Adipocyte (in vitro differentiated cells): Measurements from ENCODE around the gene ATP8A1.
A peak's percentile ranks its signal among the peaks of the same experiment; 100 is the strongest.

Experiments used
- DNase-seq: peaks from one replicate; pipeline ENCODE4 v3.0.0-alpha.2; 2015; ENCODE audit warnings: low read depth
- H3K27me3 ChIP-seq: replicated peaks from 2 replicates; pipeline ENCODE4 v1.7.0; 2013; ENCODE audit warnings: mild to moderate bottlenecking, low read length, moderate library complexity; ENCODE audit not compliant: control insufficient read depth, insufficient read depth
- H3K36me3 ChIP-seq: 2 replicates; pipeline ENCODE4 v1.7.0; 2013; ENCODE audit warnings: low read length, mild to moderate bottlenecking, moderate library complexity; ENCODE audit not compliant: control insufficient read depth, insufficient read depth, severe bottlenecking
- H3K4me1 ChIP-seq: 2 replicates; pipeline ENCODE4 v1.7.0; 2013; ENCODE audit warnings: mild to moderate bottlenecking, low read length, moderate library complexity; ENCODE audit not compliant: control insufficient read depth, insufficient read depth
- H3K4me3 ChIP-seq: 2 replicates; pipeline ENCODE4 v1.7.0; 2013; ENCODE audit warnings: mild to moderate bottlenecking, low read length, moderate library complexity
- H3K9ac ChIP-seq: 2 replicates; pipeline ENCODE4 v1.7.0; 2013; ENCODE audit warnings: mild to moderate bottlenecking, low read length, moderate library complexity
- H3K9me3 ChIP-seq: 2 replicates; pipeline ENCODE4 v1.7.0; 2013; ENCODE audit warnings: mild to moderate bottlenecking, low read length, moderate library complexity; ENCODE audit not compliant: control insufficient read depth

The ATP8A1 gene

GRCh38 chr4:42594888-42595287 lies 62.0 kb downstream of the ATP8A1 start:
- Histone ChIP-seq H3K27me3 (no peaks in the 10 kb centered on the region), H3K36me3 (no peaks in the 10 kb centered on the region), H3K9me3 (no peaks in the 10 kb centered on the region), H3K4me3 (no peak overlapping the region), H3K9ac (no peak overlapping the region), H3K4me1 (no peaks in the 10 kb centered on the region)
- no peak for DNase-seq

- no peak for DNase-seq
- no peaks in the 10 kb centered on the region for H3K9me3 ChIP-seq
- H3K4me1 ChIP-seq, result no peaks in the 10 kb centered on the region
- H3K4me3 ChIP-seq, result no peak overlapping the region
- no peak overlapping the region for H3K9ac ChIP-seq
- H3K27me3 ChIP-seq, result no peaks in the 10 kb centered on the region
- no peaks in the 10 kb centered on the region for H3K36me3 ChIP-seq
These were observed 68.0 kb downstream of the ATP8A1 start for GRCh38 chr4:42588909-42589308.

GRCh38 chr4:42586775-42587174 lies 70.1 kb downstream of the ATP8A1 start:
- DNase-seq, result no peak
- H3K27me3 ChIP-seq, result no peaks in the 10 kb centered on the region
- H3K4me3 ChIP-seq, result no peak overlapping the region
- no peaks in the 10 kb centered on the region for H3K9me3 ChIP-seq
- no peaks in the 10 kb centered on the region for H3K36me3 ChIP-seq
- H3K9ac ChIP-seq, result no peak overlapping the region
- no peaks in the 10 kb centered on the region for H3K4me1 ChIP-seq

- H3K4me3 ChIP-seq, result no peak overlapping the region
- no peaks in the 10 kb centered on the region for H3K36me3 ChIP-seq
- peaks cover 2% of the 10 kb centered on the region for H3K4me1 ChIP-seq
- H3K9me3 ChIP-seq, result no peaks in the 10 kb centered on the region
- no peaks in the 10 kb centered on the region for H3K27me3 ChIP-seq
- no peak for DNase-seq
- no peak overlapping the region for H3K9ac ChIP-seq
These were observed 77.0 kb downstream of the ATP8A1 start for GRCh38 chr4:42579903-42580302.

DNA sequence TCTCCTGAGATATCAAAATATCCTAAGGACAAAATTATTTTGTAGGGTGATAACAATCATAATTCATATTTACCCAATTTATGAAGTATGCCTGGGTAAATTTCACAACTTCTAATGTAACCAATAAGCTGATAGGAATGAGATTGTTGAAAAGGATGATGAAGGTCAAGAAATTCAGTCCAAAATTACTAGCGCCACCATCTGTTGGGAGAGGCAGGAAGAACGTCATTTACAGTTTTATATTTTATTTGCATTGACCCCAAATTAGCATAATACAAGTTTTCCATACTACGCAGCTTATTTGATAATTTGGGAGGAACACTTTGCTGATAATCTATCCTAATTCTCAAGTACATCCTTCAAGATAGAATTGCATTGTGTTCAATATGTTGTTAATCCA lies 78.7 kb downstream of the ATP8A1 start:
- Histone ChIP-seq H3K4me1 (peaks cover 7% of the 10 kb centered on the region), H3K36me3 (no peaks in the 10 kb centered on the region), H3K27me3 (no peaks in the 10 kb centered on the region), H3K9ac (no peak overlapping the region), H3K4me3 (no peak overlapping the region), H3K9me3 (no peaks in the 10 kb centered on the region)
- no peak for DNase-seq

GRCh38 chr4:42574870-42575430 lies 82.0 kb downstream of the ATP8A1 start:
- no peaks in the 10 kb centered on the region for H3K36me3 ChIP-seq
- no peak overlapping the region for H3K4me3 ChIP-seq
- DNase-seq, result peak; percentile 2
- H3K9ac ChIP-seq, result no peak overlapping the region
- H3K27me3 ChIP-seq, result no peaks in the 10 kb centered on the region
- peaks cover 13% of the 10 kb centered on the region for H3K4me1 ChIP-seq
- no peaks in the 10 kb centered on the region for H3K9me3 ChIP-seq

- no peaks in the 10 kb centered on the region for H3K9me3 ChIP-seq
- DNase-seq, result no peak
- no peak overlapping the region for H3K4me3 ChIP-seq
- H3K4me1 ChIP-seq, result peaks cover 15% of the 10 kb centered on the region
- H3K36me3 ChIP-seq, result no peaks in the 10 kb centered on the region
- no peaks in the 10 kb centered on the region for H3K27me3 ChIP-seq
- H3K9ac ChIP-seq, result no peak overlapping the region
These were observed 83.7 kb downstream of the ATP8A1 start for GRCh38 chr4:42573249-42573648.

DNA sequence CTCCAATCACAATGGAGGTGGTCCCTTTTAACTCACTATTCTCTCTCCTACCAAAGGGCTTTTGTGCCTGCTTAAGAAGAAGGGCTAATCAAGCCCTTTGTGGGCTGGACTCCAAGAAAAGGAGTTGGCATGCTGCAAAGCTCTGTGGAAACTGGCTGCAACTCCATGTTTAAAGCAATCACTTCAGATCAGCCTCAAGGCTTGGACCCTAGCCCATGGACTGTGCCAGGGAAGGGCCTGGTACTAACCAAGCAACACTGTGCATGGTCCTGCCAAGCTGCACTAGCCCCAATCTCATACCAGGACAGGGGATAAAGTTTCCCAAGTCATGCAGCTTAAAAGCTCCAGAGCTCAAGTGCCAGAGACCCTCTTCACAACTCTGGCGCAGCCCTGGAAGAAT lies 86.7 kb downstream of the ATP8A1 start:
- DNase-seq, result no peak
- Histone ChIP-seq H3K36me3 (no peaks in the 10 kb centered on the region), H3K9ac (no peak overlapping the region), H3K9me3 (no peaks in the 10 kb centered on the region), H3K27me3 (no peaks in the 10 kb centered on the region), H3K4me3 (no peak overlapping the region), H3K4me1 (peaks cover 14% of the 10 kb centered on the region)

GRCh38 chr4:42568610-42569207 lies 88.2 kb downstream of the ATP8A1 start:
- H3K4me1 ChIP-seq, result peaks cover 8% of the 10 kb centered on the region
- H3K27me3 ChIP-seq, result no peaks in the 10 kb centered on the region
- H3K9ac ChIP-seq, result no peak overlapping the region
- peak; percentile 77 for DNase-seq
- no peak overlapping the region for H3K4me3 ChIP-seq
- no peaks in the 10 kb centered on the region for H3K9me3 ChIP-seq
- H3K36me3 ChIP-seq, result no peaks in the 10 kb centered on the region

DNA sequence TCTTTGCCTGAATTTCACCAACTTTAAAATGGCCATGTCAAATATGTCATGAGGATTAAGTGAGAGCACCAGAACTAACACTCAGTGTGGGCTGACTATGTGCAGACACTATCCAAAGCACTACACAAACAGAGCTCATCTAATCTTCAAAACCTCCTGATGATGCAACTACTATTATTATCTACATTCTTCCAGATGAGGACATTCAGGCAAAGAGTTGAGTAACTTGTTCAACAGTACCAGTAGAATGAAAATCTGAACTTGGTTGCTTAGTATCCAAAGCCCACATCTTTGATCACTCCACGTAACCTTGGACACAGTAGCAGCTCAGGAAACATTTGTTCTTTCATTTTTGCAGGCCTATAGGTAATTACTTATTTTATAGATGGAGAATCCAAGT lies 90.1 kb downstream of the ATP8A1 start:
- Histone ChIP-seq H3K27me3 (no peaks in the 10 kb centered on the region), H3K36me3 (no peaks in the 10 kb centered on the region), H3K9ac (no peak overlapping the region), H3K4me1 (peaks cover 8% of the 10 kb centered on the region), H3K4me3 (no peak overlapping the region), H3K9me3 (no peaks in the 10 kb centered on the region)
- no peak for DNase-seq

- Histone ChIP-seq H3K27me3 (no peaks in the 10 kb centered on the region), H3K36me3 (no peaks in the 10 kb centered on the region), H3K4me3 (no peak overlapping the region), H3K4me1 (no peaks in the 10 kb centered on the region), H3K9me3 (no peaks in the 10 kb centered on the region), H3K9ac (no peak overlapping the region)
- no peak for DNase-seq
These were observed 94.9 kb downstream of the ATP8A1 start for GRCh38 chr4:42562016-42562415.

- Histone ChIP-seq H3K9ac (no peak overlapping the region), H3K4me3 (no peak overlapping the region), H3K27me3 (no peaks in the 10 kb centered on the region), H3K9me3 (no peaks in the 10 kb centered on the region), H3K4me1 (no peaks in the 10 kb centered on the region), H3K36me3 (no peaks in the 10 kb centered on the region)
- no peak for DNase-seq
These were observed 95.9 kb downstream of the ATP8A1 start for GRCh38 chr4:42561031-42561430.
